ENCODE results near the gene DRG1.
A peak's percentile ranks its signal among the peaks of the same experiment; 100 is the strongest.
"Not testable (repeated sequence)": the region's sequence is repeated elsewhere in the genome, so short reads cannot be mapped to it uniquely, and the experiment has no call there.

The DRG1 gene

GRCh38 chr22:31443516-31443915 lies 44.1 kb downstream of the DRG1 start:
- DNase-seq = no peak

- DNase-seq = no peak
These were observed 46.2 kb downstream of the DRG1 start for GRCh38 chr22:31445642-31446041.

DNA sequence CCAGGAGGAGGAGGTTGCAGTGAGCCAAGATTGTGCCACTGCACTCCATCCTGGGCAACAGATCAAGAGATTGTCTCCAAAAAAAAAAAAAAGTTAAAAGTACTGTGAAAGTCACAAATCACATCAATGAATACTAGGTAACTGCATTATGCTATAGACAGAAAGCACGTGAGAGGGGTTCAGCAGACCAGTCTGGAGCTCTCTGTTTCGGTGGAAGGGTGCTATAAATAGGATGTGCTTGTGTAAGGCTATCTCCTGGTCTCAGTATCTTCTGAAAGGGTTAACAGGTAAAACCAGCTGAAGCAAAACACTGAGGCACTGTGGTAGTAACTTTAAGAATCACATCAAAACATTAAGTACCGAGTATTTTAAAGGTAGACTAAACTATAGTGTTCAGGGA lies 46.8 kb downstream of the DRG1 start:
- no peak for DNase-seq

GRCh38 chr22:31446767-31447166 lies 47.4 kb downstream of the DRG1 start:
- DNase-seq = no peak

GRCh38 chr22:31447337-31447736 lies 47.9 kb downstream of the DRG1 start:
- DNase-seq = no peak

DNA sequence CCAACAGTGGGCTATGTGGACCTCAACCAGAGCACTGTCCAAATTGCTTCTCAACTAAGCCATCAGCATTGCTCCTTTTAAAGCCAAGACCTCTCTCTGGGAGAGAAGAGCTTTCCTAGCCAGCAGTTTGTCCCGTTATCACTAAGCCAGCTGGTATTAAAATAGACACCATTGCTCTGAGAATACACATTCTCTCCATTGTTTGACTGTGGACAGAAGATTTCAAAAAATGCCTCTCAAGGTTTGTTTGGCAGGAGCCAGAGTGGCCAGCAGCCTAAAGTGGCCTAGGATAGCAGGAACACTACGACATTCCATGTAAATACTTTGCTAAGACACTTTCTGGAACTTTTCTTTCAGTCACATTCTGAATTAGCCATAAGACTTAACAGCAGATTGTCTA lies 49.0 kb downstream of the DRG1 start:
- no peak for DNase-seq

DNA sequence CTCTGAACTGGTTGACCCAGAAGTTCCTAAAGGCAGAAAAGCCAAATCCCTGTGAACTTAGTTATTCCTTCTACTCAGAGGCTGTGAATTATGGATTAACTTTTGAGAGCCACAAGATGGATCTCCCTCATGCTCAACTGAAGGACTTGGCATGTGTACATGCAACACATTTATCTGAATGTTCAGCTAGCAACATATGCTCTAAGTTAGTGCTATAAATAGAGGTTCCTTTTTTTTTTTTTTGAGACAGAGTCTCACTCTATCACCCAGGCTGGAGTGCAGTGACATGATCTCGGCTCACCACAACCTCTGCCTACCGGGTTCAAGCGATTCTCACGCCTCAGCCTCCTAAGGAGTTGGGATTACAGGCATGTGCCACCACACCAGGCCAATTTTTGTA lies 50.1 kb downstream of the DRG1 start:
- DNase-seq = no peak

GRCh38 chr22:31451709-31452571 lies 52.5 kb downstream of the DRG1 start:
- DNase-seq = peak; percentile 43

DNA sequence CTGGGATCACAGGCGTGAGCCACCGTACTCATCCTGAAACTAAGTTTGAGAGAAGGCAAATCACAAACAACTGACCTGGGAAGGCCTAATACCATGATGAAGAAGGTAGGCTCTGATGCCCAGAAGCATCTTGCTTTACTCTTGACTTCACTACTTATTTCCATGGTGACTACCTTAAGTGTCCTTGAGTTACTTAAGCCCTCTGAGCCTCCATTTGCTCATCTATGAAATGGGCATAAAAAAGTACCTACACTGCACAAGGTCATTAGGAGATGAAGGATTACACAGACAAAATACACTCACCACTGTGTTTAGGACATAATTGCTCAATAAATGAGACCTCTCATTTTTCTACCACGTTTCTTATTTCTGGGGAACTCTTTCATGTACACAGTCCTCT lies 62.3 kb downstream of the DRG1 start:
- DNase-seq = no peak

- no peak for DNase-seq
These were observed 65.9 kb downstream of the DRG1 start for GRCh38 chr22:31465307-31465706.

- no peak for DNase-seq
These were observed 75.3 kb downstream of the DRG1 start for GRCh38 chr22:31474743-31475142.

- no peak for DNase-seq
These were observed 76.4 kb downstream of the DRG1 start for GRCh38 chr22:31475800-31476199.

DNA sequence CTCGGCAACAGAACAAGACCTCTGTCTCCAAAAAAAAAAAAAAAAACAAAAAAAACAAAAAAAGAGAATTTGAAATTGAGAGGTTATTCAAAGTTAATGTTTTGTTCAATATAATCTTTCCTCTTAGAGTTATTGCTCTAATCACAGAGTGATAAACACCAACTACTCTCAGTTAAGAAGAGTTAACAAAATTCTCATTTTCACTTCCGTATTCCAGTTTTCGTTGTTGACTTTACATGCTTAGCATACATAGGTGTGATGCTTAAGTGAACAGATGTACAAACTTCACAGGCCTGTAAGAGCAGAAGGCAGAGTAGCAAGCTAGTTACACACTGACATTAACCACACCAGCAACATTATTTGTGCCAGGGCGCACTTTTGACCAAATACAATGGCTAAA lies 77.9 kb downstream of the DRG1 start:
- no peak for DNase-seq

- DNase-seq = no peak
These were observed 81.7 kb downstream of the DRG1 start for GRCh38 chr22:31481129-31481528.

DNA sequence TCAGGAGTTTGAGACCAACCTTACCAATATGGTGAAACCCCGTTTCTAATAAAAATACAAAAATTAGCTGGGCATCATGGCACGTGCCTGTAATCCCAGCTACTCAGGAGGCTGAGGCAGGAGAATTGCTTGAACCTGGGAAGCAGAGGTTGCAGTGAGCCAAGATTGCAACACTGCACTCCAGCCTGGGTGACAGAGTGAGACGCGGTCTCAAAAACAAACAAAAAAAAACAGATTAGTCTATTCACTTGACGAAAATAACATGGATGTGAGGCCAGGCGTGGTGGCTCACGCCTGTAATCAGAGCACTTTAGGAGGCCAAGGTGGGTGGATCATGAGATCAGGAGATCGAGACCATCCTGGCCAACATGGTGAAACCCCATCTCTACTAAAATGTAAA lies 83.1 kb downstream of the DRG1 start:
- not testable (repeated sequence) for DNase-seq
